NCI-H1092 (cell line): ENCODE results near the gene GGPS1.
"Not testable (repeated sequence)": the region's sequence is repeated elsewhere in the genome, so short reads cannot be mapped to it uniquely, and the experiment has no call there.

Experiments
- DNase-seq: peaks from one replicate; lab custom pipeline; 2025; lab: John Stamatoyannopoulos, UW

Gene GGPS1

GRCh38 chr1:235339746-235340145 lies 11.4 kb downstream of the GGPS1 start:
- no peak for DNase-seq

DNA sequence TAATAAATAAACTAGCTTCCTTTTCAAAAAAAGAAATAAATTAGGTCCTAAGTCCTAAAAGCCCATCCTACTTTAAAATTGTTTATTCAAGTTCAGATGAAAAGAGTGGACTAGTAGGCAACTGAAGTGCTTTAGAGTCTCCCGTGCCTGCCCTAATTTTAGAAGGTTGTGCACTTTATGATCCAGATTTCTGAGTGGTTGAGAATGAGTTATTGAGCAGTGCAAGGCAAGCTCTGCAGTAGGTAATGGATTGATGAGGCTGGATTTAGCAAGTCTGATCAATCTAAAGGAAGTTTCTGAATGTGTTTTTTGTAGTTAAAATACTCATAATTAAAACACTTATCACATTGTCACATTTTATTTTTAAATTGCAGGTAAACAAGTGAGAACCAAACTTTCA lies 13.0 kb downstream of the GGPS1 start:
- DNase-seq, result no peak

- DNase-seq, result no peak
Observed at GRCh38 chr1:235342039-235342438, 13.7 kb downstream of the GGPS1 start.

DNA sequence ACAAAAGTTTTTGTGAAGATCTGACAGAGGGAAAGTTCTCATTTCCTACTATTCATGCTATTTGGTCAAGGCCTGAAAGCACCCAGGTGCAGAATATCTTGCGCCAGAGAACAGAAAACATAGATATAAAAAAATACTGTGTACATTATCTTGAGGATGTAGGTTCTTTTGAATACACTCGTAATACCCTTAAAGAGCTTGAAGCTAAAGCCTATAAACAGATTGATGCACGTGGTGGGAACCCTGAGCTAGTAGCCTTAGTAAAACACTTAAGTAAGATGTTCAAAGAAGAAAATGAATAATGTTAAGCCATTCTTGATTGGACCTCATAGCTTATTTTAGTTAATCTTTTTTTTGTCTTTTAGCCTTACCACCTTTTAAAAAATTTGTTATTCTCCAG lies 14.1 kb downstream of the GGPS1 start:
- no peak for DNase-seq

DNA sequence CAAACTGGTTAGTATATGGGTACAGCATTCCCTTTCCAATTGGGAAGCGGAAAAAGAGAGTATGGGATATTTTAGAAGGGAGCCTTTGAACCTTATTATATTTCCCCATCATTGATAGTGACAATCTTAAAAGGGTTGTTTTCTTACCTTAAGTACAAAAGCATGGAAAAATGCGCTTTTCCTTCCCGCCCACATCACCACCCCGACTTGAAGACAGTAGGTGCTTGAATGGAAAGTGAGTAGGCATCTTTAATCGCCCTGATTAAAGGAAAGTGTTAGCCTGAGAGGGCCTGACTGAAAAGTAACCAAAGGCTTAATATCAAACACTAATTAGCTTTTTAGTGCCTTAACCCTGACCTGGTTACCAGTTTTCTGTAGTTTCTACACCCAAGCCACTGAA lies 15.4 kb downstream of the GGPS1 start:
- no peak for DNase-seq

- no peak for DNase-seq
Observed at GRCh38 chr1:235351441-235351840, 23.1 kb downstream of the GGPS1 start.

DNA sequence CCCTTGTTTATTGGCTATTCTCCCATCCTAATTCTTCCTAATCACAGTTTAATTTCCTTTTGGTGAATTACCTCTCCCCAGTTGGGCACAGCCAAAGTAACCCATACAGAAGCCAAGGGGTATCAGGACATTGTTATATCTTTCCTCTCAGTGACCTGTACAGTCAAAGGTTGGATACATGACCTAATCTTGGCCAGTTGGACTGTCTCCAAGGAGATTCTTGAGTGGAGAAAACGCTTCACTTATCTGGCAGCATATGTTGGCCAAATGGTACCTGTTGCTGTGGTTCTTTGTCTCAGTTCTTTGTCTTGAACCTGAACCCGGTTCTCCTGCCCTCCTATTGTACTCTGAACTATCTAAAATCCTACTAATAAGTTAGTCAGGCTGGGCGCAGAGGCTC lies 23.5 kb downstream of the GGPS1 start:
- DNase-seq, result no peak

DNA sequence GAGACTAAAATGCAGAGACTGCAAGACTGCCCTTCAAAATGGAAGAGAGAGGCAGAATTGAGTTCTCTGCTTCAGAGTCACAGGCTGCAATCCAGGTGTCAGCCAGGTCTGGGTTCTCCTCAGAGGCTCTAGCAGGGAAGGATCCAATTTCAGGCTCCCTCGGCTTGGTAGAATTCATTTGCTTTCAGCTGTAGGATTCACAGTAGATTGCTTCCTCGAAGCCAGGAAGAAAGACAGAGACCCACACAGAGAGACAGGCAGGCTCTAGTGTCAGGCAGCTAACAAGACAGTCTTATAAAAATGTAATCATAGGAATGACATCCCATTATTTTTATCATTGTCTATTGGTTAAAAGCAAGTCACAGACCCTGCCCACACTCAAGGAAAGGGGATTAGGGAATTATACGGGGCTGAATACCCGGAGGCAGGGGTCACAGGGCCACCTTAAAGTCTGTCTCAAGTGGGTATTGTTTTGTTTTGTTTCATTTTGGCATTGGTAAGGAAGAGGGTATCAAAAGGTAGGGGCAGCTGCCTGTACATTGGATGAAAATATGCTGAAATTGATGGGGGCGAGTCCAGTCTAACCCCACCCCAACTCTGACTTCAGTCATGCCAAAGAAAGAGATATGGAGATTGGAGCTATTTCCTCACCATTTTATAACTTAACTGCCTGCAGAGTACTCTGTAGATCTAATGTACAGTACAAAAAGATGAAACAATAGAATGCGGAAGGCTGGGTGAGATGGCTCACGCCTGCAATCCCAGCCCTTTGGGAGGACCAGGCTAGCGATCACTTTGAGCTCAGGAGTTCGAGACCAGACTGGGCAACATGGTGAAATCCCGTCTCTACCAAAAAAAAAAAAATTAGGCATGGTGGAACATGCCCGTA lies 29.4 kb downstream of the GGPS1 start:
- DNase-seq, result no peak

DNA sequence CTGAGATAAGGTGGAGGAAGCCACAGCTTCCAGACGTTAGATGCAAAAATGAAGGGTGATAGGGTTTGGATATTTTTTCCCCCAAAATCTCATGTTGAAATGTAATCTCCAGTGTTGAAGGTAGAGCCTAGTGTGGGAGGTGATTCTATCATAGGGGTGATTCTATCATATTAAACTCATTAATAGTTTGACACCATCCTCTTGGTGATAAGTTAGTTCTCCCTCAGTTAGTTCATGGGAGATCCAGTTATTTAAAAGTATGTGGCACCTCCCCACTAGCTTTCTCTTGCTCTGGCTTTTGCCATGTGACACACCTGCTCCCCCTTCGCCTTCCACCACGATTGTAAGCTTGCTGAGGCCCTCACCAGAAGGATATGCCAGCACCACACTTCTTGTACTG lies 30.5 kb downstream of the GGPS1 start:
- no peak for DNase-seq

- not testable (repeated sequence) for DNase-seq
Observed at GRCh38 chr1:235364189-235364588, 35.8 kb downstream of the GGPS1 start.

DNA sequence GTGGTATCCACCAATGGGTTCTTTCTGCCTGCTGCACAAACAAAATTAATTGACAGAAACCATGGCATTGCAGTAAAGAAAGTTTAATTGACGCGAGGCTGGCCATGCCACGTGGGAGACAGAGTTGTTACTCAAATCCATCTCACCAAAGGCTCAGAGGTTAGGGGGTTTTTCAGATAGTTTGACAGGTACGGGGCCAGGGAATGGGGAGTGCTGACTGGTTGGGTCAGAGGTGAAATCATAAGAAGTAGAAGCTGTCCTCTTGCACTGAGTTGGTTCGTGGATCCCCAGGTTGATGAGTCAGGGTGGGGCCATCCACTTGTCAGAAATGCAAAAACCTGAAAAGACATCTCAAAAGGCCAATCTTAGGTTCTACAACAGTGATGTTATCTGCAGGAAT lies 37.9 kb downstream of the GGPS1 start:
- no peak for DNase-seq

DNA sequence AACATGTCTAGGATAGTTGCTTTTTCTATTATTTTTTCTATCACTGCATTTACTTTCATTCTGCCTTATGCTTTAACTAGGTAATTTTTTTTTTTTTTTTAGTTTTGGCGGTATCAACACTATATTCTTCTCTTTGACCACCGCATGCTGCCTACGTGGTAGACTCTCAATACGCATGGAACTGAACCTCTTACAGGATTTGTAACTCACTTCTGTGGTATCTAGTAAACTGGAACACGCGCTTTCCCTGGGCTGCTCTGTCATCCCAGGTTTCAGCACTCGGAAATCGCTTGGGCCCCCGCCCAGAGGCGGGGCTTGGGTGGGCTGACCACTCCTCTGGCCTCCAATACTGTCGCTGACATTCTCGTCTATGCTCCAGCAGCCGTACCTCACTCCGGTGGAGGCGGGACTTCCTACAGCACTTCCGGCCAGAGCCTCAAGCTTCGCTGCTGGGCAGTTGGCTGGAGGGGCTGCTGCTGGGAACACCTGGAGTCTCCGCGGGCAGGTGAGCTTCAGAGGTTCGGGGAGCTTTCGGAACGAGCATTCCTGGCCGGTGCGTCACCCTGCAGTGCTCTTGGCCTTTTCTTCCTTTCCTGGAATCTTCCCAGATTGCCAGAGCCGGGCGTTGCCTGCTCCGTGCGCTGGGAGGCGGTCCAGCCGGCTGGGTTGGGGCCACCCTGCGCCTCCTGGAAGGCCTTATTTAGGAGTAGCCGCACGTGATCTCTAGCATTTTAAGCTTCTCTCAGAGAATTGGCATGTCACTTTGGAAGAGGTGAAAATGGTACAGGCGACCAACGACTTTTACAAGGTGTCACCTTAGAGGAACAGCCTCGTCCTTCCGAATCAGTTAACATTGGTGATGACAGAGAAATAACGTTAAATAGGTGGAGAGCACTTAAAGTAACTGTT lies 38.9 kb downstream of the GGPS1 start, which contains the start of gene TBCE:
TBCE (plus strand) TSS at position 428 of the 909 bp plus-strand sequence. CDS start 12,623 bp downstream, outside the sequence.
- peak; percentile 99 for DNase-seq

DNA sequence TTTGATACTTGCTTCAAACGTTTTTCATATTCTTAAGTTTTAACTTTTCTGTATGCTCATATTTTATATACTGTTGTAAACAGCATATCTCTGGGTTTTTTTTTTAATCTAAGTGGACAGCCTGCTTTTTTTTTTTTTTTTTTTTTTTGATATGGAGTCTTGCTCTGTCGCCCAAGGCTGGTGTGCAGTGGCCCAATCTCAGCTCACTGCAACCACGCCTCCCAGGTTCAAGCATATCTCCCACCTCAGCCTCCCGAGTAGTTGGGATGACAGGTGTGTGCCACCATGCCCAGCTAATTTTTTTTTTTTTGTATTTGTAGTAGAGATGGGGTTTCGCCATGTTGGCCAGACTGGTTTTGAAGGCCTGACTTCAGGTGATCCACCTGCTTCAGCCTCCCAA lies 40.1 kb downstream of the GGPS1 start:
- no peak for DNase-seq

DNA sequence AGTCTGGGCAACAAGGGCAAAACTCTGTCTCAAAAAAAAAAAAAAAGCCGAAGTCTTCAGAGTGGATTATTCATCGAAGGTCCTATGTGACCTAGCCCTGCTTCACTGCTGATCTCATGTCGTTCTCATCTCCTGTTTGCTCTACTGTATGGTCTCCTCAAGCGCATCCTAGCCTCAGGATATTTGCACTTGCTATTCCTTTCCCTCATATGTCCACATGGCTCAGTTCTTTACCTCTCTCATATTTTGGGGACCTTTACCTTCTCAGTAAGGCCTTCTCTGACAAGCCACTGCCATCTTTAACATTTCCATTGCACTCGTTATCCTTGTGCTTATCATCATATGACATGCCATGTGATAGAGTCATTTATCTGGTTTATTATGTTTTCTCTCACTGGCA lies 41.4 kb downstream of the GGPS1 start:
- no peak for DNase-seq

DNA sequence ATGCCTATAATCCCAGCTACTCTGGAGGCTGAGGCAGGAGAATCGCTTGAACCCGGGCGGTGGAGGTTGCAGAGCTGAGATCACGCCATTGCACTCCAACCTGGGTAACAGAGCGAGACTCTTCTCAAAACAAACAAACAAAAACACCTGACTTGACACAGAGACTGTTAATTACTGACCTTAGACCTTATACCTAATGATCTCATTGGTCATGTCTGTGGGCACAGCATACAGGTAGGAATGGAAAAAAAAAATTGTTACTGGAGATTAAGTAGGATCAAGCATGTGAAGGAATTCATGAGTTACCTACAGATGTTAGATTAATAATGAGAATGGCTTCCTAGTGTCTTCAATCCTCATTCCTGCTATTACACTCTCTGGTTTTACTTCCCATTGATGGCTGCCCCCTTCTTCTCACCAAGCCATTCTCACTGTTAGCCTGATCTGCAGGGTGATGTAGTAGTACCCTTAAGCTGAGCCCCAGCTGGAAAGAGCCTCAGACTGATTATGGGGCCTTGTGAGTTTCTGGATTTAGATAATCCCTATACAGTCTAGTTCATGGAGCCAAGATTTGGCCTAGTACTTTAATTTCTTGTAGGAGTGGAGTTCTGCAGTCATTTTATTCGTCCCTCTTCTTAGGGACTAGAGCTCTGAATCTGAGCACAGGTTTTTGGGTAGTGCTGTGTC lies 47.7 kb downstream of the GGPS1 start:
- DNase-seq, result no peak

GRCh38 chr1:235378134-235378735 lies 49.9 kb downstream of the GGPS1 start:
- not testable (repeated sequence) for DNase-seq

- not testable (repeated sequence) for DNase-seq
Observed at GRCh38 chr1:235381955-235382739, 53.8 kb downstream of the GGPS1 start.

DNA sequence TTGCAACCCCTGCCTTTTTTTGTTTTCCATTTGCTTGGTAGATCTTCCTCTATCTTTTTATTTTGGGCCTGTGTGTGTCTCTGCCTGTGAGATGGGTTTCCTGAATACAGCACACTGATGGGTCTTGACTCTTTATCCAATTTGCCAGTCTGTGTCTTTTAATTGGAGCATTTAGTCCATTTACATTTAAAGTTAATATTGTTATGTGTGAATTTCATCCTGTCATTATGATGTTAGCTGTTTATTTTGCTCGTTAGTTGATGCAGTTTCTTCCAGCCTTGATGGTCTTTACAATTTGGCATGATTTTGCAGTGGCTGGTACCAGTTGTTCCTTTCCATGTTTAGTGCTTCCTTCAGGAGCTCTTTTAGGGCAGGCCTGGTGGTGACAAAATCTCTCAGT lies 57.3 kb downstream of the GGPS1 start:
- DNase-seq, result not testable (repeated sequence)

DNA sequence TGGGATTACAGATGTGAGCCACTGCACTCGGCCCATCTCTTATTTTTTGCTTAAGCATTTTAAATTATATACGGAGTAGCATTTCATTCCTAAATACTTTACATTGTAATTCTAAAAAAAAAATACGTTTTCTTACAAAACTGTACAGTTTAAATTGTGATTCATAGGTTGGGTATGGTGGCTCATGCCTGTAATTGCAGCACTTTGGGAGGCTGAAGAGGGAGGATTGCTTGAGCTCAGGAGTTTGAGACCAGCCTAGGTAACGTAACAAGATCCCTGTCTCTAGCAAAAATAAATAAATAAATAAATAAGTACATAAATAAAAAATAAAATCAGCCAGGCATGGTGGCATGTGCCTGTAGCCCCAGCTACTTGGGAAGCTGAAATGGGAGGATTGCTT lies 63.5 kb downstream of the GGPS1 start:
- DNase-seq, result no peak
